HepG2 (cell line): ENCODE data around the gene WDR27. TPM values are rescaled to one million over a fixed set of nuclear protein-coding genes. Genes with fewer than 3 reads are reported as not detected.

ENCODE experiments used
- ATAC-seq: fragments of 200-7000 bp; cut with Tn5 transposase; 3 replicates; pipeline ENCODE4 v1.9.1; 2020; ENCODE audit warnings: mild to moderate bottlenecking, moderate library complexity
- BruUV-seq: library from RNA; stranded (reverse); fragments of 400-500 nt; replicated peaks from 2 replicates; lab custom pipeline; 2021; lab: Mats Ljungman, UMichigan
- CTCF ChIA-PET: fragments of 300-600 bp; formaldehyde crosslinking; extraction: SDS; loops from one replicate; lab custom pipeline; 2021; ENCODE audit warnings: low total read pairs, inconsistent platforms, low intra/inter-chr PET ratio; lab: Yijun Ruan, JAX
- POLR2A ChIA-PET: fragments of 350-600 bp; sonication (Branson Sonifier 250); formaldehyde crosslinking; loops from one replicate; lab custom pipeline; 2020; ENCODE audit warnings: antibody characterized with exemption, inconsistent platforms; lab: Yijun Ruan, JAX
- DNase-seq: peaks from one replicate; pipeline ENCODE4 v3.0.0-alpha.2; 2015; ENCODE audit warnings: low spot score
- FAIRE-seq: peaks from 3 replicates; lab custom pipeline; 2011; peaks lifted over from hg19 to GRCh38; lab: Jason Lieb, UNC
- H2AFZ ChIP-seq: one replicate; pipeline ENCODE4 v1.6.1; 2011; ENCODE audit warnings: low read length, inconsistent platforms
- H3K27ac ChIP-seq: fragments of 300-600 bp; 3 replicates; pipeline ENCODE4 v1.8.0; 2011; ENCODE audit warnings: mixed run types, mild to moderate bottlenecking, mixed read lengths, low read length, inconsistent platforms; ENCODE audit not compliant: insufficient read depth; ENCODE audit errors: extremely low read length
- H3K27me3 ChIP-seq, 2 experiments: fragments of 200-600 bp in 1 of 2; 2 replicates in 1 of 2; 3 replicates in 1 of 2; pipeline versions ENCODE4 v1.6.0 to v1.8.0; 2011; ENCODE audit warnings: low read length in 2 of 2, mild to moderate bottlenecking in 2 of 2, moderate library complexity in 2 of 2, inconsistent platforms in 1 of 2; ENCODE audit not compliant: insufficient read depth in 2 of 2, control insufficient read depth in 1 of 2
- H3K36me3 ChIP-seq, 2 experiments: fragments of 200-600 bp in 1 of 2; replicated peaks in 1 of 2; 2 replicates in 1 of 2; 3 replicates in 1 of 2; pipeline versions ENCODE4 v1.5.1 to v1.8.0; 2011; ENCODE audit warnings: low read length in 2 of 2, inconsistent platforms in 1 of 2; ENCODE audit not compliant: insufficient read depth in 2 of 2, control insufficient read depth in 1 of 2
- H3K4me1 ChIP-seq: 2 replicates; pipeline ENCODE4 v1.5.1; 2012; ENCODE audit warnings: low read length, inconsistent platforms; ENCODE audit not compliant: insufficient read depth
- H3K4me2 ChIP-seq: 2 replicates; pipeline ENCODE4 v1.6.0; 2011; ENCODE audit warnings: low read depth, low read length, inconsistent platforms
- H3K4me3 ChIP-seq, 3 experiments: fragments of 200-600 bp in 1 of 3; sonication (generic), shearing (Covaris generic) in 1 of 3; replicated peaks in 1 of 3; 2 replicates each; pipeline ENCODE4 v1.5.1; 2011 to 2016; ENCODE audit warnings: low read length in 3 of 3, inconsistent platforms in 2 of 3, low read depth in 2 of 3, mild to moderate bottlenecking in 2 of 3, control low read depth in 1 of 3, mixed read lengths in 1 of 3; ENCODE audit not compliant: insufficient read depth in 1 of 3
- H3K79me2 ChIP-seq: one replicate; pipeline ENCODE4 v1.6.1; 2011; ENCODE audit warnings: low read length, inconsistent platforms; ENCODE audit not compliant: insufficient read depth
- H3K9ac ChIP-seq: 2 replicates; pipeline ENCODE4 v1.6.0; 2011; ENCODE audit warnings: mild to moderate bottlenecking, low read depth, low read length, inconsistent platforms; ENCODE audit not compliant: insufficient read depth
- H3K9me3 ChIP-seq: 2 replicates; pipeline ENCODE4 v1.5.1; 2012; ENCODE audit warnings: mild to moderate bottlenecking, low read length
- H4K20me1 ChIP-seq: 2 replicates; pipeline ENCODE4 v1.6.0; 2011; ENCODE audit warnings: inconsistent platforms, mild to moderate bottlenecking, low read length, moderate library complexity; ENCODE audit not compliant: insufficient read depth
- MAFF ChIP-seq: IDR thresholded peaks from 2 replicates; pipeline ENCODE4 v1.6.1; 2011; ENCODE audit warnings: low read depth, low read length, improper control_type of control experiment
- MAFK ChIP-seq, 2 experiments: IDR thresholded peaks in 1 of 2; conservative IDR thresholded peaks in 1 of 2; 2 replicates each; pipeline ENCODE4 v1.6.1; 2011; ENCODE audit warnings: improper control_type of control experiment in 2 of 2, low read length in 2 of 2
- ZBTB42 ChIP-seq: sonication (generic); formaldehyde crosslinking; IDR thresholded peaks from 2 replicates; pipeline ENCODE4 v1.5.0; 2020; ENCODE audit warnings: mild to moderate bottlenecking, missing genetic modification reagents
- ZNF354B ChIP-seq: sonication (generic); formaldehyde crosslinking; IDR thresholded peaks from 2 replicates; pipeline ENCODE4 v1.8.0; 2022; ENCODE audit warnings: mild to moderate bottlenecking, missing genetic modification reagents
- ZNF510 ChIP-seq: sonication (generic); formaldehyde crosslinking; IDR thresholded peaks from 2 replicates; pipeline ENCODE4 v1.4.0; 2020; ENCODE audit warnings: low read depth, mild to moderate bottlenecking, missing genetic modification reagents
- ZNF720 ChIP-seq: sonication (generic); formaldehyde crosslinking; IDR thresholded peaks from 2 replicates; pipeline ENCODE4 v1.4.0; 2020; ENCODE audit warnings: missing genetic modification reagents
- WGBS: methylation state at CpG from one replicate; pipeline ENCODE4 v1.1.6; 2017; ENCODE audit warnings: low lambda C conversion rate; 5-methylcytosine and 5-hydroxymethylcytosine counted together
- in situ Hi-C: cut with HindIII; loops from 2 replicates; pipeline ENCODE4 v1.10.0; 2017; ENCODE audit warnings: low pct_unique_long_range_greater_than_20kb; ENCODE audit not compliant: extremely low pct_ligation_motif_present
- intact Hi-C: fragments of 100-400 bp; cut with micrococcal nuclease; formaldehyde crosslinking; loops from one replicate; pipeline ENCODE4 v1.10.0; 2022; ENCODE audit not compliant: unreplicated experiment
- polyA plus RNA-seq, 8 experiments: library from polyadenylated mRNA; depleted of rRNA in 3 of 8; stranded (reverse) in 7 of 8; unstranded in 1 of 8; fragments of >200 nt; fragmentation: Illumina TruSeq in 4 of 8; extraction: Trizol in 4 of 8; gene quantifications; 2 replicates each; pipeline versions ENCODE4 v1.2.1 to v1.2.3, GENCODE V29; 2011 to 2016; ENCODE audit warnings: low read depth in 4 of 8, missing spikeins in 1 of 8, mixed read lengths in 1 of 8; ENCODE audit not compliant: insufficient read depth in 1 of 8
- total RNA-seq, 5 experiments: library from RNA; depleted of rRNA; stranded (reverse); fragments of >200 nt; fragmentation: Illumina TruSeq; extraction: Trizol; gene quantifications; 2 replicates each; pipeline ENCODE4 v1.2.3, GENCODE V29; 2016; ENCODE audit warnings: low read depth in 1 of 5
- TF ChIP-seq, protein P1 (sequence below), 2 experiments: sonication (generic) in 1 of 2; formaldehyde crosslinking in 1 of 2; IDR thresholded peaks; 2 replicates each; pipeline versions ENCODE4 v1.5.1 to v1.6.1; 2011 to 2020; ENCODE audit warnings: borderline replicate concordance in 1 of 2, low read depth in 1 of 2, low read length in 1 of 2, mild to moderate bottlenecking in 1 of 2, missing genetic modification reagents in 1 of 2, moderate library complexity in 1 of 2

Gene WDR27
- total and polyA plus RNA-seq, 2 of the 13 experiments (the other 11 are each of a cell fraction or from before 2014, with no cell fraction given) = 34.1 to 80.3 TPM

- no peak overlapping the region for H3K4me3 ChIP-seq
- no peaks in the 10 kb centered on the region for H3K4me1 ChIP-seq
- H2AFZ ChIP-seq = no peak overlapping the region
- no peaks in the 10 kb centered on the region for H3K36me3 ChIP-seq
- H3K79me2 ChIP-seq = no peaks in the 10 kb centered on the region
- ChIA-PET CTCF (no interaction called here), POLR2A (no interaction called here)
- H3K27me3 ChIP-seq = no peaks in the 10 kb centered on the region
- DNase-seq (no peak), ATAC-seq (no peak), FAIRE-seq (no peak)
- H3K27ac ChIP-seq = no peak overlapping the region
- no peaks in the 10 kb centered on the region for H4K20me1 ChIP-seq
- 83% methylated on average over 13 of the region's 13 CpGs for WGBS
- H3K9me3 ChIP-seq = peaks cover 8% of the 10 kb centered on the region
- TF ChIP-seq, protein P1, sequence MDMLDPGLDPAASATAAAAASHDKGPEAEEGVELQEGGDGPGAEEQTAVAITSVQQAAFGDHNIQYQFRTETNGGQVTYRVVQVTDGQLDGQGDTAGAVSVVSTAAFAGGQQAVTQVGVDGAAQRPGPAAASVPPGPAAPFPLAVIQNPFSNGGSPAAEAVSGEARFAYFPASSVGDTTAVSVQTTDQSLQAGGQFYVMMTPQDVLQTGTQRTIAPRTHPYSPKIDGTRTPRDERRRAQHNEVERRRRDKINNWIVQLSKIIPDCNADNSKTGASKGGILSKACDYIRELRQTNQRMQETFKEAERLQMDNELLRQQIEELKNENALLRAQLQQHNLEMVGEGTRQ (IDR thresholded peaks at IDR 0.05; ENCODE audit: low read depth, low read length) = 0 out of 2 replicates have a peak, but pooled peaks have one; percentile 1
- TF ChIP-seq, protein P1 (CRISPR knock-in tag; IDR thresholded peaks at IDR 0.05; ENCODE audit: borderline replicate concordance) = no peak
- no peak for TF ChIP-seq ZNF720
- H3K9ac ChIP-seq = no peak overlapping the region
- in situ Hi-C loops = no loop called here
- no TSS peak for BruUV-seq
- no peak overlapping the region for H3K4me2 ChIP-seq
- intact Hi-C loops = no loop called here
Observed at GRCh38 chr6:169529931-169530751, 171.7 kb downstream of the WDR27 start.

- no peak for FAIRE-seq
- ChIA-PET CTCF (no interaction called here), POLR2A (no interaction called here)
- no peaks in the 10 kb centered on the region for H3K36me3 ChIP-seq
- no peaks in the 10 kb centered on the region for H3K79me2 ChIP-seq
- no peak overlapping the region for H3K4me2 ChIP-seq
- H2AFZ ChIP-seq = no peak overlapping the region
- 94% methylated on average over 3 of the region's 3 CpGs for WGBS
- no peaks in the 10 kb centered on the region for H3K27me3 ChIP-seq
- DNase-seq = no peak
- TF ChIP-seq ZBTB42 (CRISPR knock-in tag) (no peak), ZNF354B (no peak), MAFK (conservative IDR thresholded peaks at IDR 0.05 in 1 of 2, IDR thresholded peaks at IDR 0.05 in 1 of 2; ENCODE audit: low read length in 2 of 2) (peak; percentile 24 to 77; a peak in 2 of 4 replicates), MAFF (peak; percentile 47), ZNF510 (CRISPR knock-in tag) (no peak)
- H3K4me3 ChIP-seq = no peak overlapping the region
- no peaks in the 10 kb centered on the region for H3K4me1 ChIP-seq
- no TSS peak for BruUV-seq
- H3K27ac ChIP-seq = no peak overlapping the region
- intact Hi-C loops = no loop called here
- H3K9me3 ChIP-seq = peaks cover 3% of the 10 kb centered on the region
- no peak overlapping the region for H3K9ac ChIP-seq
- no peak for ATAC-seq
- in situ Hi-C loops = no loop called here
- no peaks in the 10 kb centered on the region for H4K20me1 ChIP-seq
Observed at GRCh38 chr6:169528755-169529154, 173.1 kb downstream of the WDR27 start.
